Stimulated activated CD4-positive, alpha-beta T cell treated with anti-CD3 and anti-CD28 coated beads, Interleukin-4, amount 100 ng/mL, for 48 hours (primary cell): ENCODE data around the gene TCF12.

Experiments used
- DNase-seq, 2 donors: peaks; one replicate each; pipeline ENCODE4 v3.0.0-alpha.2; 2020; ENCODE audit warnings: low read depth in 2 of 2

TCF12 gene

DNA sequence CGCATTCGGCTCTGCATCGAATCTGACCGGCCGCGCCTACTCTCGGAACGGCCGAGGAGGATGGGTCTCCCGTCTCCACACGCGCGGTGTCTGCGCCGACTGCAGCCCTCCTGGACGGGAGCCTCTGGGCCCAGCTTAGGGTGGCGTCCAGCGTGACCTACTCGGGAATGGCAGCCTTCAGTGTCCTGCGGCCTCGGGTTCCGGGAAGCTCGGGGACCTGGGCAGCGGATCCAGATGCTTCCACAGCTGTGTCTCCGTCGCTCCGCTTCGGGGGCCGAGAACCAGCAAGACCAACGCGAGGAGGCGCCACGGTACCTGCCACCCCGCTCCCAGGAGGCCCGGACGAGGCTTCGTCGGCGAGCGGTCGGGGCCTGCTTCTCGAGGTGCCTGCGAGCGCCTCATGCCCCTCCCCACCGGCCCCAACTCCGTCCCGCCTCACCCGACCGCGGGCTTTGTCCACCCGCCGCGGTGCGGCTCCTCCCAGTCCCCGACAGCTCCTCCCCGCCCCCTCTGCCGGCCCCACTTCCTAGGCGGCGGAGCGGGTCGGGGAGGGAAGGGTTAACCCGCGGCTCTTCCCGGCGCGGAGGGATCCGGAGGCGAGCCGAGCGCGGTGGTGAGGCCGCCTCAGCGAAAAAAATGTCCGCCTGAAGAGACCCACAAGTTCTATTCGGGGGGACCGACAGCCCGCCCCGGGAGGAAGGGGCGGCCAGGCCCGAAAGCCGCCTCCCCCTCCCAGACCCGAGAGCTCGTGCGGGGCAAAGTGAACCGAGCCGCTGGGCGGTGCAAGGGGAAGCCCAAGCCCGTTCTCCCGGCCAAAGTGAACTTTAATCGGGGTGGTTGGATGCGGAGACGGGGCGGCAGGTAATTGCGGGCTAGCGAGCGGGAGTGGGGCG, at the start of gene TCF12:
TCF12 (plus strand) TSS at position 599 of the 893 bp plus-strand sequence. CDS start 1,270 bp downstream, outside the sequence.
- peak; percentile 85 to 90 for DNase-seq

DNA sequence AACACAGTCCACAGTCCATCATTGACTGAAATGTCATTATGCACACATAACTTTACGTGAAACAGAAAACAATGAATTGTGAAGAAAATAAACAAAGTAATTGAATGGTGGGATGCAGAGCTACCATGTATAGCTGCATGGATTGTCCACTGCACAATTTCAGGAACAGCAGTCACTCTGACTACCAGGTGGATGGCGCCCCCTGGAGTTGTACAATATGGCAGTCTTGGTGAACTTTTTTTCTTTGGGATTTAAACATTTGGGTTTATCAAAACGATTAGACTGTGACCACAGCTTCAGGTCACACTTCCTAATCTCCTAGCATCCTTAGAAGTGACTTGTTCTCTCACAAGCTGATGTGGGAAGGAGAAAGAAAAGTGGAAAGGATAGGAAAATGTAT, 48.9 kb upstream of the TCF12 start:
- DNase-seq, result peak; percentile 38

DNA sequence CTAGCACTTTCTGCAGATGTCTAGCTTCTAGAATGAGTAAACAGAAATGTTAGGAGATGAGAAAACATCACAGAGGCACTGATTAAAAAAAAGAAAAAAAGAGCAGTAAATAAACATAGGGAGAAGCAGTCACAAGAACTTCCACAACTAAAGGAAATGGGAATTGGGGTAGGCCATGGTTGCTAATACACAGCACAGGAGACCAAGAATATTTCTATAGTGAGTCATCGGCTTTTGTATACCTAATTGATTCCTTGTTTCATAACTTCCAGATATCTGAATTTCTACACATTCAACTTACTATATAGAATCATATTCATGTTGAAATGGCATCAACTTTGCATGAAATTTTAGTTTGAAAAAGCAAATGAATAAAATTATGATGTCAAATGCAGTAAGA, 47.3 kb upstream of the TCF12 start:
- DNase-seq, result no peak

DNA sequence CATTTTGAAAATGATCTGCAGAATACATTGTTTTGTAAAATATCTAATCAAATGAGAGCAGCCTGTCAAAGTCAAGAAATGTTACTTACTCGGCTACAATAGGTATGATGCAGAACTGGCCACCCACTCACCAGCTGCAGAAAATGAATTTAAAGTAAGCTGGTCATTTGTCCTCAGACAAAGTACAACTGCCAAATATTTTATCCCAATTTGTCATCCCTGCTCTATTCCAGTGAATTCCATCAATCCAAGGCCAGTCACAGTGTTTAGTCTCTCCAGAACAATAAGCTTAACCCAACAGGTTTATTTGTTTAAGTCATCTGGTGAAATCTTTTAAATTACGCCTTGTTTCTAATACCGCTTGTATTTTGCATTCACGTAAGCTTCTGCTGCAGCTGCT, 46.6 kb upstream of the TCF12 start:
- DNase-seq, result no peak

DNA sequence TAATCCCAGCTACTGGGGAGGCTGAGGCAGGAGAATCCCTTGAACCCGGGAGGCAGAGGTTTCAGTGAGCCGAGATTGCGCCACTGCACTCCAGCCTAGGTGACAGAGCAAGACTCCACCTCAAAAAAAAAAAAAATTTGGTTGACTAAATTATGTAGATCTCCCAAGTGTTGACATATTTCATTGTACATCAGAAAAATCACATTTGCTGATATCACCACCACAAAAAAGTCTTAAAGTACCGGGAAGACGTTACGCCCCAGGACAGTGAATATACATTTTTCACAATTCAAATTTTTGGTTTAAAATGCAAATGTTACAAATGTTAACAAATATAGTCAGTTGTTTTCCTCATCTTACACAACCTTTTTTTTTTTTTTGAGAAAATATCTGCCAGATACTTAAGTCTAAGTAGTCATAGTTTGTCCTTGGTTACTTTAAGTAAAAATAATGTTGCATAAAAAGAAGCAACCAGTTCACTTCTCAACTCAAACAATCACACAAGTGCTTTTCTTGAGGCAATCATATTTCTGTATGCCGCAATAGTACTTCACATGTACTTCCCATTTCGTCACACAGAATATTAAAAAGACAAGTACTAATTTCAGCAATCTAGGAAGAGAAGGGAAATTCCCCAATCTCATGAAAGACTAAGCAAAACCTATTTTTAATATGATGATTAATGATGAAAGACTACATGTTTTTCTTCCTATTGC, 41.0 kb upstream of the TCF12 start:
- DNase-seq, result no peak

DNA sequence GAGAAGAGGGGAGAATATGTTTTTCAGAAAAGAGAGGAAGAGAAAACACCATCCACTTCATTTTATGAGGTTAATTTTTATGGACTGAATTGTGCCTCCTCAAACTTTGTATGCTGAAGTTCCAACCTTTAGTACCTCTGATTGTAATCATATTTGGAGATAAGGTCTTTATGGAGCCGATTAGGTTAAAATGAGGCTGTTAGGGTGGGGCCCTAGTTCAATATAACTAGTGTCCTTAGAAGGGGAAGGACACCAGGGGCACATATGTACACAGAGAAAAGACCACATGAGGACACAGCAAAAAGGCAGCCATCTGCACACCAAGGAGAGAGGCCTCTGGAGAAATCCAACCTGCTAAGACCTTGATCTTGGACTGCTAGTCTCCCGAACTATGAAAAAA, 38.9 kb upstream of the TCF12 start:
- DNase-seq, result no peak

DNA sequence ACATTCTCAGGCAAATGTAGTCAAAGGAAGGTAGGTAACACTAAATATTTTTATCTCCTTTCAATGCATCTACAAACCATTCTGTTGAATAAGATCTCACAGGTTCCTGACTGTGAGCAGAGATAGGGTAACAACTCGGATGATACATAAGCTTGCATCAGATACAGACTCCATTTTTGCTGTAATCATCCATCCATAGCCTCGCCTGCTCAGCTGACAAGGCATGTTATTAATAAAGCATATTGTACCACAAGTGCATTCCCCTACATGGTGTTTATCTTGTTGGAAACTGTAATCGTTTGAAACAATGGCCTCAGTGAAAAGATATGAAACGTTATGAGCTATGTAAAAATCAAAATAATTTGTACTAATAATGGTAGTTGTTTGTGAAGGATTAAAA, 35.4 kb upstream of the TCF12 start:
- no peak for DNase-seq

DNA sequence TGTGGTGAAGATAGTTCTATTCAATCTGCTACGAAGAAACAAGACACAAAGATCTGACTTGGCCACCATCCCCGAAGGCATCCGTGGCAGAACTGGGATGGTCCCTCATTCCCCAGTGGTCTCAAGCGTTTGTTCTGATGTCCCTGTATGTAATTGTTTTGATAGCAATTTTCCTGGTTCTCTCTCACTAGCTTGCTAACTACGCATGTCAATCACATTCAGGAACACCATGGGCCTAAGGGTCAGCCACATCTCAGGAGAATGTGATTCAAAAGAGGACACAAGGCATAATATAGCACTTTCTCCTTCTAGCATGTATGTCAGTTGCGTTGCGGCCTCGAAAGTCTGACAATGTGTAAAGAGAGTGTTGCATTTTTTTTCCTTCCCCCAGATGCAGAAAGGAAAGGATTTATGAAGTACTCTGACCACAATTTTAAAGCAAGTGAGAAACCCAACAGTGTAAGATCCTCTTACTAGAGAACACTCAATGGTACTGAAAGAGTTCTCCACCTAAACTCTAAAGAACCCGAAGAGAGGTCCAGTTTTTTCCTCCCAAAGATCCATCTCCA, 32.0 kb upstream of the TCF12 start:
- DNase-seq, result no peak

DNA sequence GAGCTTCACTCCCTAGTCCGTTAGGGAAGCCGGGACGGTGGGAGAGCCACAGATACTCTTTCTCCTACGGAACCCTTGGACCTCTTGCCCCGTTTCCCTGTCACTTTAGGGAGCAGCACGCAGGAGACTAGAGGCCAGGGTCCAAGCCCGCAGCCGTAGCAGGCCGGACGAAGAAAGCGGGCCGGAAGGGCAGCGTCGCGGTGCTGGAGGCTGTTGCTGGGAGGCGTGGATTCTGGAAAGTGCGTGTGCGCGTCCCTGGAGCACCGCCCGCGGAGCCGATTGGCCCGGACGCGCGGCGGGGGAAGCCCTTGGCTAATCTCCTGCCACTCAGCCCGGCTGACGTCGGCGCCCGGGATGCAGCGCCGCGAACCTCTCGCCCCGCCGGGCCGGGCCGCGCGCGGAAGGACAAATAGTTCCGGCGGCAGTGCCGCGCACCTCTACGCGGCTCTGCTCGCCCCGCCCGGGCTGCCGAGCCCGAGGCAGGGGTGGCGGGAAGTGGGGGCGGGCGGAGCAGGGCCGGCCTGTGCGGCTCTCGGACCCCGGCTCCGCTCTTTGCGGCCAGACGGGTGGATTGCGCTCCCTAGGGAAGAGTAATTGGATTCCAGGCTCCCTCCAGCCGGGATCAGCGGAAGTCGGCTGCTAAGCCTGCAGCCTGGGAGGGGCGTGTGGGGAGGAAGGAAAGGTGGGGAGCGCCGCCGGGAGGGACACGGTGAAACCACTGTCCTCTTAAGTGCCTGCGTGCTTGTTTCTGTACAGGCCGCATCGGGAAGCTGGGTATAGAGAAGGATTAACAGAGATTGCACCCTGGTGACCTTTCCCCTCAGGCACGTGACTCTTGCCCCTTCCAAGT, 31.3 kb upstream of the TCF12 start:
- peak; percentile 72 to 81 for DNase-seq

DNA sequence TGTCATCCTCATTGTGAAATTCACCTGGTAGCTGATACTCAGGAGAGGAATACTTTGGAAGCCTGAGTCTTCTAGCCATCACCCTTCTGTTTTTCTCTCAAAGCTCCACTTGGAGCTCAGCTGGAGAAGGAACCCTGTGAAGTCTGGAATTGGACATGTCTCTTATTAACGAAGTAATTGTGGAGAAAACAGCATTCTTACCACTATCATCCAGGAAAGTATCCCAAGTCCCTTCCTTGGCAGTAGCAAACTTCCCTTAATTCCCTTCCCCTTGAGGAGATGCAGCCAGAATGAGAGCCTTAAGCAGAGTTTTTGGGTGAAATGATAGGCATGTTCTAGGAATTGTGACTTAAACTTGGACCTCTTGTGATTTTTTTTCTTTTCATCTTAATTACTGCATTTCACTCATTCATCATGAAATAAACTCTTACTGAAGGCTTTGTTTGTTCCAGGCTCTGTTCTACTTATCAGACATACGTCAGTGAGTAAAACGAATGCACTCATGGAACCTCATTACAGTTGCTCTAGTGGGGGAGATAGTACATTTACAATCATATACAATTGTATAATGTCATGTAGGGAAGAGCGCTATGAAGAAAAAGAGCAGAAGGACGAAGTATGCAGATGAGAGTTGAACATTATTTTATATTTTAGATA, 30.5 kb upstream of the TCF12 start:
- no peak for DNase-seq

DNA sequence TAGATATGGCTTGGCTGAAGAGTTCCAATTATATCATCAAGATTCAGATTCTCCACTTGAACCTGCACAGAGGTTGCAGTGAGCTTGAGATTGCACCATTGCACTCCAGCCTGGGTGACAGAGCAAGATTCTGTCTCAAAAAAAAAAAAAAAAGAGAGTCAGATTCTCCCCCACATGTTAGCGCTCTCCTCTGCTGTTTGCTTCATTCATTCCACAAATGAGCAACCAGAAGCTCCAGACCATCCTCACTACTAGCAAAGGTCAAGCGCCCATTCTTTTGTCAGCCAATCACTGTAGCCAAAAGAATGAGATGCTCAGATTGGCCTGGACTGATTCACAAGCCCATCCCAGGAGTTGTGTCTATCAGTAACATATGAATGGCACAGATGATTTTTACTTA, 28.4 kb upstream of the TCF12 start:
- DNase-seq, result no peak

DNA sequence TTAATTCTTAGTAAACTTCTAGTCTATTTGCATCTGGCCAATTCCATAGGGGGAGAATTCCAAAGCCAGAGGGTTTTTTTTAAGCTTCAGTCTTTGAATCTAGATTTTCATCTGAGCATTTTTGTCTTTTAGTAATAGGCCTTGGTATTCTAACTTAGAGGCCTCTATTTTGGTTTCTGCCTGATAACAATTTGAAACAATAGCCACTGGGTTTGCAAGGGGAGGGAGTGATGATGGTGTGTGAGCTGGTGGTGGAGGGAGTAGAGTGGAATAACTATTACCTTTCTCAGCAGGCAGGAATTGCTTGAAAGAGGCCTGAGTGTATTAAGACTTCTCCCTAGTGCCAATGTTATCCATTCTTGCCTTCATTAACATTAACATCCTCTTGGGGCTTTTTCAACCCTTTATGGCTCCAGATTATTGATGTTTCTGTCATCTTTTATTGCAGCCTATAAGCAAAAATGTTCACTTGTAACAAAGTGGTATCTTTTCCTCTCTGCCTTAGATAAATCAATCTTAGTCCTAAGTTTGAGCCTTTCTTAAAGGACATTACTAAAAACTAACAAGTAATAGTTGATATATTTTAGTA, 26.5 kb upstream of the TCF12 start:
- no peak for DNase-seq

DNA sequence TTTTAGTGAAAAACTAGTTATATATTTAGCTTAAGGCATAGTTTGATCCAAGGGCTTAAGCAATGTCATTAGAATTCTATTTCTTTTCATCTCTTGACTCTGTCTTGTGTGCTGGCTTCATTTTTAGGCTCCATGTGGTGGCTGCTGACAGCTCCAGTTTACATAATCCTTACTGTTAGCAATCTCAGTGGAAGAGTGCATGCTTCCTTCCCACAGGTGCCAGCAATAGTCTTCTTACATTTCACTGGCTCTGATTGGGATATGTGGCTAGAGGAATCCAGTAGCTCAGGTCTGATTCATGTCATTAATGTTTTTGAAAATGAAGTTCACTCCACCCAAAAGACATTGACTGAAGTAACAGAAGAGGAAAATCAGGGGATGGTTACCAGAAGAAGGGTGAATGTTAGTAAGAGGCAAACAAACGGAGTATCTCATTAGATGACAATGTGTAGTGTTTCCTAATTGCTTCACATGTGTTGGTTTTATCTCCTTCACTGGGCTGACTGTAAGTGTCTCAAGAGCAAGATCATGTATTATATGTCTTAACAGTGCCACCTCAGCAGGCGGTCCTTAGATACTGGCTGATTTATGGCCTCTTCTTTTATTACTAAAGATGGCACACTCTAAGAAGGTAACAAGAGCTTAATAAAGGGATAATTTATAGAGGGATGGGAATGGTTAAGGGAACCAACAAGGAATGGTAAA, 25.6 kb upstream of the TCF12 start:
- no peak for DNase-seq

DNA sequence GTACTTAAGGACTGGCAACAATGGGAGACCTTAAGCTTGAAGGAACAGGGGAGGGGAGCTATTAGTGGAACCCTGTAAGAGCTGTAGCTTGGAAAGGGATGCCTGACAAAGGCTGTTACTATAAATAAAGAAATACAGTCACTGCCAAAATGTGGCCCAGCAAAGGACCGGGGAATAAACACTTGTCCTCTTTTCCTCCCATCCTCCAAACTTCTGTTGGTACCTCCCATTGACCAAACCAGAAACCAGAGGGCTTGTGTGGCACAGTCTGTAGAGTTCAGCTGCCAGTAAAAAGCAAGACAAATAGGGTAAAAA, 25.1 kb upstream of the TCF12 start:
- no peak for DNase-seq

DNA sequence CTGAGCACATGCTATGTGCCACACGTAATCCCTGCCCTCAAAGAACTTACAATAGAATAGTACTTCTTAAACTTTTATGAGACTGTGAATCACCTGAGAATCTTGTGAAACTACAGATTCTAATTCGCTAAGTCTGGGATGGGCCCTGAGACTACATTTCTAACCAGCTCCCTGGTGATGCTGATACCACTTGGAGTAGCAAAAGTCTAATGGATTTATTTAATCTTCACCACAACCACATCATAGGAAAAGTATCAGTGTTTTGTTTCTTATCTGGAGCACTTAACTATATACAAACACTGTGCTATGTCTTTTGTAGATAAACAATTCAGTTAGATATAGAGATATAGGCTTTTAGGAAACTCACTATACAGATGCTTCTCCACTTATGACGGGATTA, 23.8 kb upstream of the TCF12 start:
- DNase-seq, result no peak

DNA sequence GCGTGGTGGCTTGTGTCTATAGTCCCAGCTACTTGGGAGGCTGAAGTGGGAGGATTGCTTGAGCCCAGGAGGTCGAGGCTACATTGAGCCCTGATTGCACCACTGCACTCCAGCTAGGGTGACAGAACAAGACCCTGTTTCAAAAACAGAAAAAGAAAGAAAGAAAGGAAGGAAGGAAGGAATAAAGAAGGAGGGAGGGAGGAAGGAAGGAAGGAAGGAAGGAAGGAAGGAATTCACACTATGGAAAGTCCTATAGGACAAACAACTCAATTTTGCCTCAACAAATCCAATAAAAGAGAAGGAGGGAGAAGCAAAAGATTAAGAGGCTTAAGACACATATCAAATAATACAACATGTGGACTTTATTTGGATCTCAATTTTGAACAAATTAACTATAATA, 16.5 kb upstream of the TCF12 start:
- no peak for DNase-seq

DNA sequence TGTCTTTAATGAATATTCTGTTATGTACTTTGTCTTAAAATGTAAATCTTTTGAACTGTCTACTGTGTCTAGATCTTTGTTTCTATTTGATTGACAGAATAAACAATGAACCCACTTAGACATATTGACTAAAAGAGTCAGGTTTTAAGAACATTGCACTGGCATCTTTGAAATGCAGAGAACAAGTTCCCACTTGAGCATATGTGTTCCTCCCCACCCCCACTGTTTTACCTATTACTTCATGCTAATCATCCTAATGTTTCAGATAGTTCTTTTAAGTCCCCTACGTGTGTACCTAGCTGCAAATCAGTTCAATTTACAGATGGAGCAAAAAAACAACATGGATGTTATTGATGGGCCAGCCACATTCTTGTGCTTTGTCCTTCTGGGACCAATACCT, 11.7 kb upstream of the TCF12 start:
- DNase-seq, result no peak

DNA sequence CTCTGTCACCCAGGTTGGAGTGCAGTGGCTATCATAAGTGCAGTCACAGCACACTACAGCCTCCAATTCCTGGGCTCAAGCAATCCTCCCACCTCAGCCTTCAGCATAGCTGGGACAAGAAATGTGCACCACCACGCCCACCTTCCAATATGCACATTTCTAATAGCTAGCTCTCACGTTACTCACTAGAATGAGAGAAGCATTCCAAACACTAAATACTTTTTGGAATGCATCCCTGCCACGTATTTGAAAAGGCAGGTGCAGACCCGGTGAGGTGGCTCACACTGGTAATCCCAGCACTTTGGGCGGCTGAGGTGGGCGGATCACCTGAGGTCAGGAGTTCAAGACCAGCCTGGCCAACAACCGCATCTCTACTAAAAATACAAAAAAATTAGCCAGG, 7.6 kb upstream of the TCF12 start:
- DNase-seq, result no peak

DNA sequence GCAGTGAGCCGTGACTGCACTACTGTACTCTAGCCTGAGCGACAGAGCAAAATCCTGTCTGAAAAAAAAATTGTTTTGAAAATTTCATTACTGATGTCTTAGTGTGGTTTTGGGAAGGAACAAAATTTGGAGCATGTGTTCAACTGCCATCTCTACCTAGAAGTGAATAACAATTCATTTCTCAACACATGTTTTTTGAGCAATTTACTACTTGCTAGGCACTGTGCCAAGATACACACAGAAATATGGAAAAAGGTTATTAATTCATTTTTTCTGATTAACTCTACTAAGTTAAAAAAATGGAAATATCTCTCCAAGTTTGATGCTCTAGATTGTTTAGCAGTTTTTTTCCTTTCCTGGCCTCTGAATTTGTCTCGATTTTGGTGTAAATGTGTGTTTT, 5.2 kb upstream of the TCF12 start:
- DNase-seq, result no peak

DNA sequence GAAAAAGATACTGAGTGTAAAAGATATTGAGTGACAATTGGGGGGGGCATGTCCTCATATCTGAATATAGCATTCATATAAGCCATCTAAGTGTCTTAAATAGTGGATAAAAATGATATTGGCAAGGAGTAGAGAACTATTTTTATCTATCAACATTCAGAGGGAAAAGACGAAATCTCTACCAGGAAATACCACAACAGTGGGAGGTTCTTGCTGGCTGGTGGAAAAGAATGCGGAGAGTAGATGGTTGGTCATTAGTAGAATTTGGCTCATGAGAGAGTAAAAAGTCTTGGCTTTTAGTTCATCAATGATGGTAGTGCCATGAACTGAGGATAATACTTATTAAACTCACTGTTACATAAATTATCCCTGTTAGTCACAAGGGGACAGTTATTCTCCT, 4.8 kb upstream of the TCF12 start:
- DNase-seq, result no peak

DNA sequence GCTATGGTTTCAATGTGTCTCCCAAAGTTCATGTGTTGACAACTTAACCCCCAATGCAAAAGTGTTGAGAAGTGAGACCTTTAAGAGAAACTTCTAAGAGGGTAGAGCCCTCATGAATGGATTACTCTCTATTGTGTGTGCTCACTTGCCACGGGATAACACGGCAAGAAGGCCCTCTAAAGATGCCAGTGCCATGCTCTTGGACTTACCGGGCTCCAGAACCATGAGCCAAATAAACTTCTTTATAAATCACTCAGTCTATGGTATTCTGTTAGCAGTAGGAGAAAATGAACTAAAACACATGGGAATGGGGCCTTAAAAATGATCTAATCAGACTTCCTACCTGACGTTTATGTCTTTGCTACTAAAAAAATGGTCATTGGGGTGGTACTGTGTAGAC, 2.6 kb upstream of the TCF12 start:
- DNase-seq, result no peak
